GM19035 (cell line): ENCODE data around the gene ST3GAL2.
"Not testable (repeated sequence)": the region's sequence is repeated elsewhere in the genome, so short reads cannot be mapped to it uniquely, and the experiment has no call there.

Experiments
- ATAC-seq: cut with Tn5 transposase; IDR thresholded peaks from one replicate; pipeline ENCODE4 v1.9.1; 2021; ENCODE audit not compliant: unreplicated experiment

ST3GAL2 gene

GRCh38 chr16:70419384-70420327, 19.2 kb downstream of the ST3GAL2 start:
- no peak for ATAC-seq

- no peak for ATAC-seq
Measured at GRCh38 chr16:70418993-70419318, 19.9 kb downstream of the ST3GAL2 start.

GRCh38 chr16:70418274-70418992, 20.5 kb downstream of the ST3GAL2 start:
- no peak for ATAC-seq

- ATAC-seq: no peak
Measured at GRCh38 chr16:70417661-70418060, 21.2 kb downstream of the ST3GAL2 start.

- peak; percentile 87 for ATAC-seq
Measured at GRCh38 chr16:70416748-70417616, 21.9 kb downstream of the ST3GAL2 start.

GRCh38 chr16:70413572-70413971, 25.3 kb downstream of the ST3GAL2 start:
- ATAC-seq: not testable (repeated sequence)

GRCh38 chr16:70412385-70412784, 26.5 kb downstream of the ST3GAL2 start:
- no peak for ATAC-seq

- no peak for ATAC-seq
Measured at GRCh38 chr16:70410734-70411133, 28.2 kb downstream of the ST3GAL2 start.

- ATAC-seq: no peak
Measured at GRCh38 chr16:70407811-70408274, 31.1 kb downstream of the ST3GAL2 start.

GRCh38 chr16:70406104-70406503, 32.8 kb downstream of the ST3GAL2 start:
- ATAC-seq: not testable (repeated sequence)

- ATAC-seq: no peak
Measured at GRCh38 chr16:70402916-70403659, 35.8 kb downstream of the ST3GAL2 start.

GRCh38 chr16:70399951-70400350, 38.9 kb downstream of the ST3GAL2 start:
- no peak for ATAC-seq

- no peak for ATAC-seq
Measured at GRCh38 chr16:70399381-70399780, 39.5 kb downstream of the ST3GAL2 start.

GRCh38 chr16:70398177-70398743, 40.6 kb downstream of the ST3GAL2 start:
- no peak for ATAC-seq

- ATAC-seq: no peak
Measured at GRCh38 chr16:70396246-70396904, 42.5 kb downstream of the ST3GAL2 start.

GRCh38 chr16:70395345-70395901, 43.5 kb downstream of the ST3GAL2 start:
- peak; percentile 72 for ATAC-seq

- ATAC-seq: no peak
Measured at GRCh38 chr16:70394853-70395252, 44.0 kb downstream of the ST3GAL2 start.

GRCh38 chr16:70393662-70394061, 45.2 kb downstream of the ST3GAL2 start:
- no peak for ATAC-seq

- ATAC-seq: no peak
Measured at GRCh38 chr16:70392606-70393005, 46.3 kb downstream of the ST3GAL2 start.
